Trophoblast cell (in vitro differentiated cells and primary cell): ENCODE data around the gene LYPD6B.

Source experiments
- DNase-seq, 2 donors: peaks; one replicate each; pipeline ENCODE4 v3.0.0-alpha.2; 2016
- H2AFZ ChIP-seq: 2 replicates; pipeline ENCODE4 v1.6.1; 2013; ENCODE audit warnings: low read length, moderate library complexity, mild to moderate bottlenecking; ENCODE audit not compliant: insufficient read depth, poor library complexity
- H2AK5ac ChIP-seq: 2 replicates; pipeline ENCODE4 v1.6.1; 2013; ENCODE audit warnings: mild to moderate bottlenecking, low read length
- H2BK120ac ChIP-seq: 2 replicates; pipeline ENCODE4 v1.6.1; 2013; ENCODE audit warnings: low read length, mild to moderate bottlenecking, moderate library complexity; ENCODE audit not compliant: insufficient read depth, poor library complexity
- H2BK12ac ChIP-seq: 2 replicates; pipeline ENCODE4 v1.6.1; 2013; ENCODE audit warnings: mild to moderate bottlenecking, low read length, moderate library complexity
- H2BK5ac ChIP-seq: 2 replicates; pipeline ENCODE4 v1.6.1; 2013; ENCODE audit warnings: low read length, low read depth, moderate library complexity, mild to moderate bottlenecking; ENCODE audit not compliant: poor library complexity
- H3K14ac ChIP-seq: 2 replicates; pipeline ENCODE4 v1.6.1; 2013; ENCODE audit warnings: mild to moderate bottlenecking, low read length
- H3K18ac ChIP-seq: 2 replicates; pipeline ENCODE4 v1.6.1; 2013; ENCODE audit warnings: mild to moderate bottlenecking, low read length
- H3K23ac ChIP-seq: 2 replicates; pipeline ENCODE4 v1.6.1; 2013; ENCODE audit warnings: low read length
- H3K27ac ChIP-seq: 2 replicates; pipeline ENCODE4 v1.5.1; 2013; ENCODE audit warnings: low read depth, mild to moderate bottlenecking, inconsistent platforms, low read length, moderate library complexity
- H3K27me3 ChIP-seq: 2 replicates; pipeline ENCODE4 v1.6.1; 2013; ENCODE audit warnings: inconsistent platforms, mild to moderate bottlenecking, low read length, moderate library complexity; ENCODE audit not compliant: insufficient read depth
- H3K36me3 ChIP-seq, 2 experiments: 1 replicate in 1 of 2; 2 replicates in 1 of 2; pipeline ENCODE4 v1.6.1; 2013; ENCODE audit warnings: low read length in 2 of 2, mild to moderate bottlenecking in 2 of 2, moderate library complexity in 1 of 2; ENCODE audit not compliant: insufficient read depth in 2 of 2, control insufficient read depth in 1 of 2
- H3K4ac ChIP-seq: 2 replicates; pipeline ENCODE4 v1.6.1; 2013; ENCODE audit warnings: low read depth, mild to moderate bottlenecking, low read length, moderate library complexity
- H3K4me1 ChIP-seq, 2 experiments: 1 replicate in 1 of 2; 2 replicates in 1 of 2; pipeline ENCODE4 v1.6.1; 2013; ENCODE audit warnings: low read length in 2 of 2, mild to moderate bottlenecking in 2 of 2, moderate library complexity in 1 of 2; ENCODE audit not compliant: insufficient read depth in 2 of 2, control insufficient read depth in 1 of 2
- H3K4me2 ChIP-seq: 2 replicates; pipeline ENCODE4 v1.6.1; 2013; ENCODE audit warnings: inconsistent platforms, mild to moderate bottlenecking, low read length, moderate library complexity
- H3K4me3 ChIP-seq: 2 replicates; pipeline ENCODE4 v1.5.1; 2013; ENCODE audit warnings: mild to moderate bottlenecking, low read depth, low read length, inconsistent platforms
- H3K79me1 ChIP-seq: one replicate; pipeline ENCODE4 v1.6.1; 2013; ENCODE audit warnings: low read length
- H3K79me2 ChIP-seq: 2 replicates; pipeline ENCODE4 v1.6.1; 2013; ENCODE audit warnings: low read length, mild to moderate bottlenecking; ENCODE audit not compliant: control insufficient read depth, insufficient read depth, poor library complexity
- H3K9ac ChIP-seq: 2 replicates; pipeline ENCODE4 v1.6.1; 2013; ENCODE audit warnings: mild to moderate bottlenecking, low read length
- H3K9me3 ChIP-seq: 2 replicates; pipeline ENCODE4 v1.6.1; 2013; ENCODE audit warnings: low read depth, mild to moderate bottlenecking, control low read depth, inconsistent platforms, low read length; ENCODE audit not compliant: insufficient read depth
- H4K12ac ChIP-seq: 2 replicates; pipeline ENCODE4 v1.6.1; 2013; ENCODE audit warnings: low read depth, mild to moderate bottlenecking, low read length, moderate library complexity
- H4K8ac ChIP-seq: 2 replicates; pipeline ENCODE4 v1.6.1; 2013; ENCODE audit warnings: low read depth, mild to moderate bottlenecking, low read length, moderate library complexity
- H4K91ac ChIP-seq: one replicate; pipeline ENCODE4 v1.6.1; 2013; ENCODE audit warnings: low read depth, mild to moderate bottlenecking, low read length, moderate library complexity
- WGBS: extraction: QIAGEN DNeasy Blood & Tissue Kit; methylation state at CpG from one replicate; pipeline ENCODE4 v1.1.7; 2013; ENCODE audit warnings: missing lambda C conversion rate; ENCODE audit not compliant: insufficient read length, insufficient coverage; ENCODE audit errors: extremely low coverage; 5-methylcytosine and 5-hydroxymethylcytosine counted together

The LYPD6B gene

DNA sequence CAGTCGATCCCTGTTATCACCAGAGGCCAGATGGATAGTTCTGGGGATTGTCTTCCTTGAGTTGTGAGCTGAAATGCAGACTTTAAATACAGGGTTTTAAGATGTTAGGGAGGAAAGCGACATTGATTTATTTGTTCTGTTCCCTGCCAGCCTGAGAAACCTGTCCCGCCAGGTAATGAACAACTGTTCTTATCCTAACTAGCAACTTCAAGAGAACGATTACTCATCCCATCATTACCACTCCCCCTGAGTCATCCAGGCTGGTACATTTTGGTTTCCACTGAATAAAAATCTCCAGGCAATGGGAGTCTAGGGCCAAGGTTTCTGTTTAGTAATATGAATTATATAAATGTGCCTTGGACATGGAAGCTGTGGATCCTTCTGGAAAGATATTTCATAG lies 131.2 kb downstream of the LYPD6B start:
- no peak overlapping the region for H4K12ac ChIP-seq
- H3K4me3 ChIP-seq: no peak overlapping the region
- H2BK120ac ChIP-seq: no peak overlapping the region
- peak overlapping the region; percentile 26 for H3K4me2 ChIP-seq
- H2BK12ac ChIP-seq: no peak overlapping the region
- H2AK5ac ChIP-seq: no peak overlapping the region
- peaks cover 2 to 3% of the 10 kb centered on the region in 2 experiments for H3K36me3 ChIP-seq
- H3K18ac ChIP-seq: no peak overlapping the region
- peaks cover 4% of the 10 kb centered on the region for H3K79me2 ChIP-seq
- H3K79me1 ChIP-seq: peaks cover 37% of the 10 kb centered on the region
- H3K4ac ChIP-seq: no peak overlapping the region
- no peak overlapping the region for H3K9ac ChIP-seq
- H4K8ac ChIP-seq: no peak overlapping the region
- no peaks in the 10 kb centered on the region for H3K27me3 ChIP-seq
- H3K27ac ChIP-seq: peak overlapping the region; percentile 99
- peaks cover 25 to 27% of the 10 kb centered on the region in 2 experiments for H3K4me1 ChIP-seq
- no peak overlapping the region for H3K14ac ChIP-seq
- H3K23ac ChIP-seq: no peak overlapping the region
- no peak overlapping the region for H4K91ac ChIP-seq
- H3K9me3 ChIP-seq: no peaks in the 10 kb centered on the region
- peak; percentile 64 to 83 for DNase-seq
- WGBS: no CpG with 5 or more reads among the region's 4 CpGs
- H2BK5ac ChIP-seq: peak overlapping the region; percentile 66
- H2AFZ ChIP-seq: no peak overlapping the region

DNA sequence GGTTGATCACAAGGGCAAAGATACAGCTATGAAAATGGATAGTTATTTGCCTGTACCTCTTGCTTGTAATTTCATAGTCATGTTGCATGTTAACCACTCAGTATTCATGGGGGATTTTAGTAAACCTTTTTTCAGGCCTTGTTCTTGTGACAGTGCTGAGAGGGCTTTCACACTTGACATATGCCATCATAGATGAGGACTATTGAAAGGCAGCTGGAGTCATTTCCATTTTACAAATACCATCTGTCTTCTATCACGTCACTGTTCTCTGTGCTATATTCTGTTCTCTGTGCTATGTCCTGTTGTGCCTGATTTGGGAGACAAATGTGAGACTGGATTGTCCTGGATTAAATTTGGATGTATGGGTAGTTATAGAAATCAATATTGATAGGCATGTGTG lies 131.7 kb downstream of the LYPD6B start:
- no peak overlapping the region for H3K4me3 ChIP-seq
- H2BK5ac ChIP-seq: peak overlapping the region; percentile 66
- no peak overlapping the region for H3K4ac ChIP-seq
- no peak overlapping the region for H2AFZ ChIP-seq
- no peaks in the 10 kb centered on the region for H3K27me3 ChIP-seq
- H2BK12ac ChIP-seq: no peak overlapping the region
- no peak overlapping the region for H3K9ac ChIP-seq
- peaks cover 33% of the 10 kb centered on the region for H3K79me1 ChIP-seq
- peak overlapping the region; percentile 13 for H3K4me2 ChIP-seq
- WGBS: no CpG with 5 or more reads among the region's 1 CpG
- no peak overlapping the region for H4K8ac ChIP-seq
- no peak overlapping the region for H4K91ac ChIP-seq
- H2AK5ac ChIP-seq: no peak overlapping the region
- H2BK120ac ChIP-seq: peak overlapping the region; percentile 47
- peaks cover 2% of the 10 kb centered on the region for H3K79me2 ChIP-seq
- H3K9me3 ChIP-seq: no peaks in the 10 kb centered on the region
- H3K18ac ChIP-seq: no peak overlapping the region
- H3K27ac ChIP-seq: peak overlapping the region; percentile 82
- no peak for DNase-seq
- H3K4me1 ChIP-seq: peaks cover 20 to 24% of the 10 kb centered on the region in 2 experiments
- H3K14ac ChIP-seq: no peak overlapping the region
- H4K12ac ChIP-seq: no peak overlapping the region
- H3K23ac ChIP-seq: no peak overlapping the region
- H3K36me3 ChIP-seq: peaks cover 2 to 3% of the 10 kb centered on the region in 2 experiments

DNA sequence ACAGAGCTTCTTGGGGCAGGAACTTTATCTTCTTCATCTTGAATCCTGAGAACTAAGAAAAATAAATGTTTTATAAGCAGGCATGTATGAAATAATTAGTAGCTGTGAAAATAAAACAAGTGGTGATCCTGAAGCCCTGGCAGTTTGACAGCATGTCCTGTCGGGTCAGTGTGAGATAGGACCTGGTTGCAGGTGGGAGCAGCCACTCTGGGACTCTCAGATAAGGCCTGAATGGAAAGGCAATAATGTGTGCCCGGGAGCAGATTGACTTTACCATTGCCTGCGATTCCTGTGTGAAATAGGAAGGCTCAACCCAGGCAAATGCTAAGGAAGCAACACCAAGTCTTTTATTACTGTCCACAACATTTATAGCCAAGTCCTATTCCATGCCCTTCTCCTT lies 132.4 kb downstream of the LYPD6B start:
- peak overlapping the region; percentile 95 for H3K18ac ChIP-seq

GRCh38 chr2:149173220-149173619 lies 134.7 kb downstream of the LYPD6B start:
- Histone ChIP-seq H3K79me1 (peaks cover 23% of the 10 kb centered on the region), H2BK120ac (no peak overlapping the region), H4K91ac (no peak overlapping the region), H3K9ac (no peak overlapping the region), H4K8ac (no peak overlapping the region), H4K12ac (no peak overlapping the region), H3K4ac (no peak overlapping the region), H2AK5ac (no peak overlapping the region), H3K27me3 (no peaks in the 10 kb centered on the region), H3K4me2 (no peak overlapping the region), H3K4me1 (peaks cover 8 to 14% of the 10 kb centered on the region in 2 experiments), H3K36me3 (peaks cover 2 to 3% of the 10 kb centered on the region in 2 experiments), H3K27ac (no peak overlapping the region), H3K4me3 (no peak overlapping the region), H2BK5ac (no peak overlapping the region), H2AFZ (no peak overlapping the region), H2BK12ac (no peak overlapping the region), H3K14ac (no peak overlapping the region), H3K79me2 (peaks cover 2% of the 10 kb centered on the region), H3K18ac (no peak overlapping the region), H3K23ac (no peak overlapping the region), H3K9me3 (no peaks in the 10 kb centered on the region)
- WGBS: no CpG with 5 or more reads among the region's 3 CpGs
- DNase-seq: no peak

More for the DNA sequence above, 132.4 kb downstream of the LYPD6B start:
- H3K4me3 ChIP-seq: no peak overlapping the region
- H4K91ac ChIP-seq: peak overlapping the region; percentile 81
- peak overlapping the region; percentile 22 for H4K8ac ChIP-seq
- peak overlapping the region; percentile 76 for H2AK5ac ChIP-seq
- no peak overlapping the region for H3K27ac ChIP-seq
- peaks cover 2 to 3% of the 10 kb centered on the region in 2 experiments for H3K36me3 ChIP-seq
- no peak overlapping the region for H4K12ac ChIP-seq
- peak overlapping the region; percentile 28 for H3K14ac ChIP-seq
- H2AFZ ChIP-seq: no peak overlapping the region
- H3K27me3 ChIP-seq: no peaks in the 10 kb centered on the region
- no peak for DNase-seq
- peaks cover 2% of the 10 kb centered on the region for H3K79me2 ChIP-seq
- H3K79me1 ChIP-seq: peaks cover 33% of the 10 kb centered on the region
- no peak overlapping the region for H3K9ac ChIP-seq
- H3K4me2 ChIP-seq: no peak overlapping the region
- H2BK5ac ChIP-seq: peak overlapping the region; percentile 85
- no peaks in the 10 kb centered on the region for H3K9me3 ChIP-seq
- peaks cover 20 to 24% of the 10 kb centered on the region in 2 experiments for H3K4me1 ChIP-seq
- peak overlapping the region; percentile 64 for H3K4ac ChIP-seq
- H2BK12ac ChIP-seq: peak overlapping the region; percentile 52
- H2BK120ac ChIP-seq: peak overlapping the region; percentile 82
- no CpG with 5 or more reads among the region's 3 CpGs for WGBS
- H3K23ac ChIP-seq: no peak overlapping the region
